Measurements from ENCODE around the gene KRTAP12-4.

The KRTAP12-4 gene

DNA sequence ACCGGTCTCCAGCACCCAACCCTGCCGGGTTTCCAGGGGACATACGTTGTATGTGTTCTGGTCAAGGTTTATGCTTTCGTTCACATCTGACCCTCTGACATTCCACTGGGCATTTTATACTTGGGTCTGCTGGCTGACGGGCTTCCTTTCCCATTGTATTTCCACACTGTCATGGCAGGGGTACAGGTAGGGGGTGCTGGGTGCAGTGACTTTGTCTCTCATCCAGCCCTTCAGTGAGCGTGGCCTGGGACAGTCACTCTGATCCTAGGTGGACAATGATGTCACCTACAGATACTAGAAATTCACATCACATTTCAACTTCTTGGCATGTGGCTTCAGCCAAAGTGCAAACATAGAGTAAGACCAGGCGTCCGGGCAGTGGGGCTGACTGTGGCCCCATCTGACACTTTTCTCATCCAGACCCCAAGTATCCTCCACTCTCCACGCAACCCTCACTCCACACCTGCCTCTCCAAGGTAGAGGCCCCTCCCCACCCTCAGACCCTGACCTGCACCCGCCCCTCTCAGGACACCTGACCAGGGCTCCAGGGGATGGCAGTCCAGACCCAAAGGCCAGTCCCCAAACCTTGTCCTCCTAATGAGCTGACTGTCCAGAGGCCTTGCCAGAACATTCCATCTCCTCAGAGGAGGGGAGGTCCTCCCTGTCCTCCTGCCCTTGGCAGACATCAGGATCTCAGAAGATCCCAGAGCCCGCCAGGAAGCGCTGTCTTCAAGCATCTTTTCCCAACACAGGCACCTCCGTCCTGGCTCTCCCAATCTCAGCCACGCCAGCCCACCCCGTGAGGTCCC lies 18.0 kb downstream of the KRTAP12-4 start:
- no peak for ATAC-seq

DNA sequence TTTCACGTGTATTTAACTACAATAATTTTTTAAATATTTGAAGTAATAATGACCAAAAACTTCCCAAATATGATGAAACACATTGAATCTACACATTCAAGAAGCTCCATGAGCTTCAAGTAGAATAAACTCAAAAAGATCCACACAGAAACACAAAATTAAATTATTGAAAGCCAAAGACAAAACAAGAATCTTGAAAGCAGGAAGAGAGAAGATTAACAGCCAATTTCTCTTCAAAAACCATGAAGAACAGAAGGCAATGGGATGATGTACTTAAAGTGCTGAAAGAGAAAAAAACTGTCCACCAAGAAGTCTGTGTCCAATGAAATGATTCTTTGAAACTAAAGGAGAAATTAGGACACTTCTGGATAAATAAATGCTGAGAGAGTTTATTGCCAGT lies 22.4 kb downstream of the KRTAP12-4 start:
- TF ChIP-seq, protein P1, sequence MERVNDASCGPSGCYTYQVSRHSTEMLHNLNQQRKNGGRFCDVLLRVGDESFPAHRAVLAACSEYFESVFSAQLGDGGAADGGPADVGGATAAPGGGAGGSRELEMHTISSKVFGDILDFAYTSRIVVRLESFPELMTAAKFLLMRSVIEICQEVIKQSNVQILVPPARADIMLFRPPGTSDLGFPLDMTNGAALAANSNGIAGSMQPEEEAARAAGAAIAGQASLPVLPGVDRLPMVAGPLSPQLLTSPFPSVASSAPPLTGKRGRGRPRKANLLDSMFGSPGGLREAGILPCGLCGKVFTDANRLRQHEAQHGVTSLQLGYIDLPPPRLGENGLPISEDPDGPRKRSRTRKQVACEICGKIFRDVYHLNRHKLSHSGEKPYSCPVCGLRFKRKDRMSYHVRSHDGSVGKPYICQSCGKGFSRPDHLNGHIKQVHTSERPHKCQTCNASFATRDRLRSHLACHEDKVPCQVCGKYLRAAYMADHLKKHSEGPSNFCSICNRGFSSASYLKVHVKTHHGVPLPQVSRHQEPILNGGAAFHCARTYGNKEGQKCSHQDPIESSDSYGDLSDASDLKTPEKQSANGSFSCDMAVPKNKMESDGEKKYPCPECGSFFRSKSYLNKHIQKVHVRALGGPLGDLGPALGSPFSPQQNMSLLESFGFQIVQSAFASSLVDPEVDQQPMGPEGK (CRISPR knock-in tag; IDR thresholded peaks at IDR 0.05; ENCODE audit: borderline replicate concordance): no peak
- TF ChIP-seq GLIS3 (CRISPR knock-in tag; IDR thresholded peaks at IDR 0.05) (no peak), PPARA (CRISPR knock-in tag; IDR thresholded peaks at IDR 0.05; ENCODE audit: borderline replicate concordance) (no peak), TOX (CRISPR knock-in tag; IDR thresholded peaks at IDR 0.05; ENCODE audit: borderline replicate concordance) (no peak), ZNF565 (CRISPR knock-in tag; conservative IDR thresholded peaks at IDR 0.05; ENCODE audit: low read depth) (no peak)
- TF ChIP-seq, protein P2, sequence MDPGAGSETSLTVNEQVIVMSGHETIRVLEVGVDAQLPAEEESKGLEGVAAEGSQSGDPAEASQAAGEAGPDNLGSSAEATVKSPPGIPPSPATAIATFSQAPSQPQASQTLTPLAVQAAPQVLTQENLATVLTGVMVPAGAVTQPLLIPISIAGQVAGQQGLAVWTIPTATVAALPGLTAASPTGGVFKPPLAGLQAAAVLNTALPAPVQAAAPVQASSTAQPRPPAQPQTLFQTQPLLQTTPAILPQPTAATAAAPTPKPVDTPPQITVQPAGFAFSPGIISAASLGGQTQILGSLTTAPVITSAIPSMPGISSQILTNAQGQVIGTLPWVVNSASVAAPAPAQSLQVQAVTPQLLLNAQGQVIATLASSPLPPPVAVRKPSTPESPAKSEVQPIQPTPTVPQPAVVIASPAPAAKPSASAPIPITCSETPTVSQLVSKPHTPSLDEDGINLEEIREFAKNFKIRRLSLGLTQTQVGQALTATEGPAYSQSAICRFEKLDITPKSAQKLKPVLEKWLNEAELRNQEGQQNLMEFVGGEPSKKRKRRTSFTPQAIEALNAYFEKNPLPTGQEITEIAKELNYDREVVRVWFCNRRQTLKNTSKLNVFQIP (CRISPR knock-in tag; IDR thresholded peaks at IDR 0.05; ENCODE audit: borderline replicate concordance, low read depth): no peak
- ATAC-seq: no peak

More for the DNA sequence above, 18.0 kb downstream of the KRTAP12-4 start:
- TF ChIP-seq TOX (CRISPR knock-in tag; IDR thresholded peaks at IDR 0.05; ENCODE audit: borderline replicate concordance): no peak
- TF ChIP-seq ZNF70 (CRISPR knock-in tag; IDR thresholded peaks at IDR 0.05): no peak
- no peak for TF ChIP-seq ZNF565 (CRISPR knock-in tag; conservative IDR thresholded peaks at IDR 0.05; ENCODE audit: low read depth)
- no peak for TF ChIP-seq PPARA (CRISPR knock-in tag; IDR thresholded peaks at IDR 0.05; ENCODE audit: borderline replicate concordance)
- no peak for TF ChIP-seq SNAI2 (CRISPR knock-in tag; IDR thresholded peaks at IDR 0.05)
- TF ChIP-seq RARB (CRISPR knock-in tag; IDR thresholded peaks at IDR 0.05): no peak
- no peak for TF ChIP-seq BACH2 (CRISPR knock-in tag; IDR thresholded peaks at IDR 0.05; ENCODE audit: borderline replicate concordance)
- TF ChIP-seq, protein P1 (CRISPR knock-in tag; IDR thresholded peaks at IDR 0.05; ENCODE audit: borderline replicate concordance): no peak
- TF ChIP-seq, protein P3, sequence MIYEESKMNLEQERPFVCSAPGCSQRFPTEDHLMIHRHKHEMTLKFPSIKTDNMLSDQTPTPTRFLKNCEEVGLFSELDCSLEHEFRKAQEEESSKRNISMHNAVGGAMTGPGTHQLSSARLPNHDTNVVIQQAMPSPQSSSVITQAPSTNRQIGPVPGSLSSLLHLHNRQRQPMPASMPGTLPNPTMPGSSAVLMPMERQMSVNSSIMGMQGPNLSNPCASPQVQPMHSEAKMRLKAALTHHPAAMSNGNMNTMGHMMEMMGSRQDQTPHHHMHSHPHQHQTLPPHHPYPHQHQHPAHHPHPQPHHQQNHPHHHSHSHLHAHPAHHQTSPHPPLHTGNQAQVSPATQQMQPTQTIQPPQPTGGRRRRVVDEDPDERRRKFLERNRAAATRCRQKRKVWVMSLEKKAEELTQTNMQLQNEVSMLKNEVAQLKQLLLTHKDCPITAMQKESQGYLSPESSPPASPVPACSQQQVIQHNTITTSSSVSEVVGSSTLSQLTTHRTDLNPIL (CRISPR knock-in tag; IDR thresholded peaks at IDR 0.05; ENCODE audit: low read depth): no peak
- TF ChIP-seq ZFP3 (CRISPR knock-in tag; IDR thresholded peaks at IDR 0.05): no peak
- no peak for TF ChIP-seq ESRRG (CRISPR knock-in tag; IDR thresholded peaks at IDR 0.05)
- no peak for TF ChIP-seq ARNTL (CRISPR knock-in tag; IDR thresholded peaks at IDR 0.05; ENCODE audit: borderline replicate concordance, low read depth)
- no peak for TF ChIP-seq ZC3H10 (CRISPR knock-in tag; IDR thresholded peaks at IDR 0.05)

DNA sequence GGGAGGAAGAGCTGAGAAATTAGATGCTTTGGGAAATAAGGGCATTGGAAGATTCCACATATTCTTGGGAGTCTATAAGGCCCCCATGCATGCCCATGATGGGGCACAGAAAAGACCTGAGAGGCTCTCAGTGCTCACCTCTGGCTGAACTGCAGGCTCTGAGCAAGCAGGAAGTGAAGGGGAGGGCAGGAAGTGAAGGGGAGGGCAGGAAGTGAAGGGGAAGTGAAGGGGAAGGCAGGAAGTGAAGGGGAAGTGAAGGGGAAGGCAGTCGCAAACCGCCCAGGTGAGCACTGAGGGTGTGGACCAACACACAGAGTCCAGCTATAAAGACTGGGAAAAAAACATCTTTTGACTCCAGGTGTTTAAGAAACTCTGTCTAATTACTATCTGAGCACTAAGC lies 24.0 kb downstream of the KRTAP12-4 start:
- ATAC-seq: no peak
- TF ChIP-seq, protein P1 (CRISPR knock-in tag; IDR thresholded peaks at IDR 0.05; ENCODE audit: borderline replicate concordance): no peak
- TF ChIP-seq SNAI2 (CRISPR knock-in tag; IDR thresholded peaks at IDR 0.05): no peak
- TF ChIP-seq, protein P4, sequence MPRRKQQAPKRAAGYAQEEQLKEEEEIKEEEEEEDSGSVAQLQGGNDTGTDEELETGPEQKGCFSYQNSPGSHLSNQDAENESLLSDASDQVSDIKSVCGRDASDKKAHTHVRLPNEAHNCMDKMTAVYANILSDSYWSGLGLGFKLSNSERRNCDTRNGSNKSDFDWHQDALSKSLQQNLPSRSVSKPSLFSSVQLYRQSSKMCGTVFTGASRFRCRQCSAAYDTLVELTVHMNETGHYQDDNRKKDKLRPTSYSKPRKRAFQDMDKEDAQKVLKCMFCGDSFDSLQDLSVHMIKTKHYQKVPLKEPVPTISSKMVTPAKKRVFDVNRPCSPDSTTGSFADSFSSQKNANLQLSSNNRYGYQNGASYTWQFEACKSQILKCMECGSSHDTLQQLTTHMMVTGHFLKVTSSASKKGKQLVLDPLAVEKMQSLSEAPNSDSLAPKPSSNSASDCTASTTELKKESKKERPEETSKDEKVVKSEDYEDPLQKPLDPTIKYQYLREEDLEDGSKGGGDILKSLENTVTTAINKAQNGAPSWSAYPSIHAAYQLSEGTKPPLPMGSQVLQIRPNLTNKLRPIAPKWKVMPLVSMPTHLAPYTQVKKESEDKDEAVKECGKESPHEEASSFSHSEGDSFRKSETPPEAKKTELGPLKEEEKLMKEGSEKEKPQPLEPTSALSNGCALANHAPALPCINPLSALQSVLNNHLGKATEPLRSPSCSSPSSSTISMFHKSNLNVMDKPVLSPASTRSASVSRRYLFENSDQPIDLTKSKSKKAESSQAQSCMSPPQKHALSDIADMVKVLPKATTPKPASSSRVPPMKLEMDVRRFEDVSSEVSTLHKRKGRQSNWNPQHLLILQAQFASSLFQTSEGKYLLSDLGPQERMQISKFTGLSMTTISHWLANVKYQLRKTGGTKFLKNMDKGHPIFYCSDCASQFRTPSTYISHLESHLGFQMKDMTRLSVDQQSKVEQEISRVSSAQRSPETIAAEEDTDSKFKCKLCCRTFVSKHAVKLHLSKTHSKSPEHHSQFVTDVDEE (CRISPR knock-in tag; IDR thresholded peaks at IDR 0.05): no peak
- TF ChIP-seq TOX (CRISPR knock-in tag; IDR thresholded peaks at IDR 0.05; ENCODE audit: borderline replicate concordance): no peak
- no peak for TF ChIP-seq OSR1 (CRISPR knock-in tag; IDR thresholded peaks at IDR 0.05)
- TF ChIP-seq, protein P3 (CRISPR knock-in tag; IDR thresholded peaks at IDR 0.05; ENCODE audit: low read depth): no peak
- TF ChIP-seq ZNF8 (CRISPR knock-in tag; IDR thresholded peaks at IDR 0.05): no peak
- TF ChIP-seq GLIS3 (CRISPR knock-in tag; IDR thresholded peaks at IDR 0.05): no peak
- TF ChIP-seq, protein P5, sequence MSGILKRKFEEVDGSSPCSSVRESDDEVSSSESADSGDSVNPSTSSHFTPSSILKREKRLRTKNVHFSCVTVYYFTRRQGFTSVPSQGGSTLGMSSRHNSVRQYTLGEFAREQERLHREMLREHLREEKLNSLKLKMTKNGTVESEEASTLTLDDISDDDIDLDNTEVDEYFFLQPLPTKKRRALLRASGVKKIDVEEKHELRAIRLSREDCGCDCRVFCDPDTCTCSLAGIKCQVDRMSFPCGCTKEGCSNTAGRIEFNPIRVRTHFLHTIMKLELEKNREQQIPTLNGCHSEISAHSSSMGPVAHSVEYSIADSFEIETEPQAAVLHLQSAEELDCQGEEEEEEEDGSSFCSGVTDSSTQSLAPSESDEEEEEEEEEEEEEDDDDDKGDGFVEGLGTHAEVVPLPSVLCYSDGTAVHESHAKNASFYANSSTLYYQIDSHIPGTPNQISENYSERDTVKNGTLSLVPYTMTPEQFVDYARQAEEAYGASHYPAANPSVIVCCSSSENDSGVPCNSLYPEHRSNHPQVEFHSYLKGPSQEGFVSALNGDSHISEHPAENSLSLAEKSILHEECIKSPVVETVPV (CRISPR knock-in tag; IDR thresholded peaks at IDR 0.05): no peak
- no peak for TF ChIP-seq ZFP3 (CRISPR knock-in tag; IDR thresholded peaks at IDR 0.05)
- TF ChIP-seq PPARA (CRISPR knock-in tag; IDR thresholded peaks at IDR 0.05; ENCODE audit: borderline replicate concordance): no peak
- TF ChIP-seq ZC3H10 (CRISPR knock-in tag; IDR thresholded peaks at IDR 0.05): no peak
- no peak for TF ChIP-seq TCF4 (CRISPR knock-in tag; IDR thresholded peaks at IDR 0.05; ENCODE audit: borderline replicate concordance)
